DOHH2 (cell line): ENCODE measurements around the gene TMEM234.

ENCODE experiments used
- H3F3A ChIP-seq: fragments of 200-600 bp; sonication (generic), shearing (Covaris generic); 2 replicates; pipeline ENCODE4 v1.6.0; 2016; ENCODE audit warnings: antibody characterized with exemption, mild to moderate bottlenecking; ENCODE audit not compliant: control insufficient read depth, insufficient read depth
- H3K27ac ChIP-seq: fragments of 200-600 bp; sonication (generic); 2 replicates; pipeline ENCODE4 v1.5.1; 2014; ENCODE audit warnings: low read depth, mild to moderate bottlenecking, low read length, moderate library complexity
- H3K27me3 ChIP-seq: fragments of 200-600 bp; sonication (generic); 2 replicates; pipeline ENCODE4 v1.6.1; 2014; ENCODE audit warnings: mild to moderate bottlenecking, low read length, mixed read lengths; ENCODE audit not compliant: control insufficient read depth
- H3K36me3 ChIP-seq: fragments of 200-600 bp; sonication (generic); 2 replicates; pipeline ENCODE4 v1.6.1; 2014; ENCODE audit warnings: mild to moderate bottlenecking, low read length, moderate library complexity, mixed read lengths; ENCODE audit not compliant: control insufficient read depth
- H3K4me1 ChIP-seq: fragments of 200-600 bp; sonication (generic); 2 replicates; pipeline ENCODE4 v1.6.1; 2014; ENCODE audit warnings: mild to moderate bottlenecking, low read length, mixed read lengths; ENCODE audit not compliant: control insufficient read depth
- H3K4me2 ChIP-seq: fragments of 200-600 bp; sonication (generic); 2 replicates; pipeline ENCODE4 v1.6.0; 2014; ENCODE audit warnings: mild to moderate bottlenecking, low read length, moderate library complexity
- H3K4me3 ChIP-seq: fragments of 200-600 bp; sonication (generic); 2 replicates; pipeline ENCODE4 v1.5.1; 2014; ENCODE audit warnings: mild to moderate bottlenecking, low read length, mixed read lengths
- H3K79me2 ChIP-seq: fragments of 200-600 bp; sonication (generic); 2 replicates; pipeline ENCODE4 v1.6.1; 2014; ENCODE audit warnings: mild to moderate bottlenecking, low read length, mixed read lengths; ENCODE audit not compliant: control insufficient read depth
- H3K9me2 ChIP-seq: fragments of 200-600 bp; sonication (generic); replicated peaks from 2 replicates; pipeline ENCODE4 v1.6.1; 2014; ENCODE audit warnings: mild to moderate bottlenecking, low read length, mixed read lengths; ENCODE audit not compliant: control insufficient read depth
- H3K9me3 ChIP-seq: fragments of 200-600 bp; sonication (generic); 2 replicates; pipeline ENCODE4 v1.6.1; 2014; ENCODE audit warnings: antibody characterized with exemption, low read length, mixed read lengths; ENCODE audit not compliant: control insufficient read depth, insufficient read depth
- H4K20me1 ChIP-seq: fragments of 200-600 bp; sonication (generic); 2 replicates; pipeline ENCODE4 v1.6.0; 2014; ENCODE audit warnings: low read depth, mild to moderate bottlenecking, antibody characterized with exemption, low read length, moderate library complexity; ENCODE audit not compliant: control insufficient read depth, insufficient read depth
- CTCF ChIP-seq: fragments of 200-600 bp; sonication (generic); IDR thresholded peaks from one replicate; pipeline ENCODE4 v1.5.1; 2014; ENCODE audit warnings: antibody characterized with exemption, mild to moderate bottlenecking, low read depth, low read length; ENCODE audit not compliant: poor library complexity, severe bottlenecking
- EZH2phosphoT487 ChIP-seq: fragments of 200-600 bp; sonication (generic); IDR thresholded peaks from 2 replicates; pipeline ENCODE4 v1.6.1; 2017; ENCODE audit warnings: borderline replicate concordance, mild to moderate bottlenecking, antibody characterized with exemption, low read length, moderate library complexity, mixed read lengths

TMEM234 gene

DNA sequence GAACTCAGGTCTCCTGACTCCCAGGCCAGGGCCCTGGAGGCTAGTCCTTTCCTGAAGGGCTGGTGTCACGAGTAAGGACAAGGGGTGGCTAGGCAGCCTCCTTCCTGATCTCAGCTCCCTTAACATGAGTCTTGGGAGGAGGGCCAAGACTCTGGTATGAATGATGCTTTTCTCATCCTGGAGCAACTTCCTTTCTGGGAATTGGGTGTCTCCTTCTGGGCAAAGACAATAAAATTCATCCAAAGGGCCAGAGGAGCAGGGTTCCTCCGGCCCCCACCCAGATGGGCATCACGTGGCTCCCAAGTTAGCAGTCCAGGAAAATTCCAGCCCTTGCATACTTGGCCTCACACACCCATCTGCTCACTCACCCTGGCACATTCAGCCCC is 24.7 kb upstream of the TMEM234 start, which contains the start of gene FAM167B:
Gene FAM167B (plus strand): TSS at position 335 of the 386 bp plus-strand sequence. CDS start 200 bp downstream, outside the sequence.
- Histone ChIP-seq H3K4me3 (peak within 1 kb of the TSS; percentile 46), H3K27me3 (no peaks in the 10 kb centered on the region), H3K4me1 (peaks cover 70% of the 10 kb centered on the region)

GRCh38 chr1:32242341-32242851 is 20.2 kb upstream of the TMEM234 start:
- Histone ChIP-seq H3K27me3 (no peaks in the 10 kb centered on the region; the same call in 1 of the 2 replicates), H3K4me2 (no peak overlapping the region), H4K20me1 (no peaks in the 10 kb centered on the region), H3K79me2 (no peaks in the 10 kb centered on the region), H3K27ac (no peak overlapping the region), H3K4me1 (peaks cover 46% of the 10 kb centered on the region), H3F3A (0 out of 2 replicates have a peak, but pooled peaks cover 8% of the 10 kb centered on the region), H3K4me3 (no peak overlapping the region), H3K36me3 (no peaks in the 10 kb centered on the region), H3K9me2 (no peaks in the 10 kb centered on the region), H3K9me3 (no peaks in the 10 kb centered on the region)
- TF ChIP-seq CTCF (no peak), EZH2phosphoT487 (no peak)

More for the DNA sequence above, 24.7 kb upstream of the TMEM234 start, which contains the start of gene FAM167B:
- H3K4me2 ChIP-seq: peak within 1 kb of the TSS; percentile 89
- H3K27ac ChIP-seq: peak within 1 kb of the TSS; percentile 100
- TF ChIP-seq EZH2phosphoT487 (no peak), CTCF (no peak)
- peaks cover 38% of the 10 kb centered on the region for H3F3A ChIP-seq
- H3K36me3 ChIP-seq: peaks cover 6% of the 10 kb centered on the region
- H4K20me1 ChIP-seq: no peaks in the 10 kb centered on the region
- no peaks in the 10 kb centered on the region for H3K9me3 ChIP-seq
- H3K9me2 ChIP-seq: no peaks in the 10 kb centered on the region
- peaks cover 5% of the 10 kb centered on the region for H3K79me2 ChIP-seq

GRCh38 chr1:32241001-32241763 is 19.0 kb upstream of the TMEM234 start:
- Histone ChIP-seq H3K9me2 (no peaks in the 10 kb centered on the region), H3K36me3 (peaks cover under 1% of the 10 kb centered on the region; the same call in 1 of the 2 replicates), H3K27ac (no peak overlapping the region), H3K4me3 (peak overlapping the region; percentile 77), H3K79me2 (no peaks in the 10 kb centered on the region), H3F3A (peaks cover 9% of the 10 kb centered on the region; the same call in 1 of the 2 replicates), H4K20me1 (no peaks in the 10 kb centered on the region), H3K27me3 (no peaks in the 10 kb centered on the region; the same call in 1 of the 2 replicates), H3K4me2 (peak overlapping the region; percentile 91), H3K4me1 (peaks cover 34% of the 10 kb centered on the region), H3K9me3 (no peaks in the 10 kb centered on the region)
- TF ChIP-seq CTCF (peak; percentile 24), EZH2phosphoT487 (no peak)
